Fibroblast of pulmonary artery (primary cell): ENCODE data around the gene CACNA1S.

Experiments used
- DNase-seq: peaks from one replicate; pipeline ENCODE4 v3.0.0-alpha.2; 2010; ENCODE audit warnings: low read depth
- H3K4me3 ChIP-seq: replicated peaks from 2 replicates; pipeline ENCODE4 v1.5.1; 2011; ENCODE audit warnings: low read depth, mild to moderate bottlenecking, control low read depth, low read length, moderate library complexity
- CTCF ChIP-seq: IDR thresholded peaks from 2 replicates; pipeline ENCODE4 v1.5.1; 2011; ENCODE audit warnings: mild to moderate bottlenecking, control low read depth, low read length, inconsistent platforms; ENCODE audit errors: missing control alignments

The CACNA1S gene

GRCh38 chr1:201119206-201120197 is 7.3 kb upstream of the CACNA1S start:
- peak; percentile 48 for DNase-seq
- peak; percentile 72 for TF ChIP-seq CTCF
- H3K4me3 ChIP-seq, result no peak overlapping the region

GRCh38 chr1:201116091-201116490 is 3.9 kb upstream of the CACNA1S start:
- TF ChIP-seq CTCF, result no peak
- H3K4me3 ChIP-seq, result no peak overlapping the region
- DNase-seq, result no peak

- DNase-seq, result no peak
- no peak for TF ChIP-seq CTCF
- H3K4me3 ChIP-seq, result no peak overlapping the region
Observed at GRCh38 chr1:201115390-201115937, 3.2 kb upstream of the CACNA1S start.

GRCh38 chr1:201114245-201115131 is 2.3 kb upstream of the CACNA1S start:
- DNase-seq, result peak; percentile 93
- H3K4me3 ChIP-seq, result peak overlapping the region; percentile 60
- TF ChIP-seq CTCF, result peak; percentile 89

- no peak for DNase-seq
- no peak for TF ChIP-seq CTCF
- H3K4me3 ChIP-seq, result no peak overlapping the region
Observed at GRCh38 chr1:201113451-201114244, 1.4 kb upstream of the CACNA1S start.

GRCh38 chr1:201112926-201113325 is 700 bp upstream of the CACNA1S start:
- no peak overlapping the region for H3K4me3 ChIP-seq
- TF ChIP-seq CTCF, result no peak
- no peak for DNase-seq
